NCI-H345 treated with DMSO at 0.1 percent for 48 hours (cell line): ENCODE results near the gene IFI27.
"Not testable (repeated sequence)": the region's sequence is repeated elsewhere in the genome, so short reads cannot be mapped to it uniquely, and the experiment has no call there.

Experiments
- DNase-seq: peaks from one replicate; lab custom pipeline; 2025; ENCODE audit not compliant: unreplicated experiment; lab: John Stamatoyannopoulos, UW

IFI27 gene

GRCh38 chr14:94145902-94146527 lies 35.5 kb downstream of the IFI27 start:
- DNase-seq = peak; percentile 34

- no peak for DNase-seq
These were observed 42.1 kb downstream of the IFI27 start for GRCh38 chr14:94152676-94153075.

GRCh38 chr14:94153750-94154342 lies 43.3 kb downstream of the IFI27 start:
- no peak for DNase-seq

- not testable (repeated sequence) for DNase-seq
These were observed 45.6 kb downstream of the IFI27 start for GRCh38 chr14:94156143-94156542.

- DNase-seq = no peak
These were observed 46.7 kb downstream of the IFI27 start for GRCh38 chr14:94157197-94157596.

- no peak for DNase-seq
These were observed 47.8 kb downstream of the IFI27 start for GRCh38 chr14:94158239-94158883.

GRCh38 chr14:94161058-94161457 lies 50.5 kb downstream of the IFI27 start:
- no peak for DNase-seq

- no peak for DNase-seq
These were observed 51.4 kb downstream of the IFI27 start for GRCh38 chr14:94161981-94162380.

GRCh38 chr14:94162466-94162865 lies 51.9 kb downstream of the IFI27 start:
- no peak for DNase-seq

GRCh38 chr14:94163796-94164195 lies 53.3 kb downstream of the IFI27 start:
- DNase-seq = no peak

- DNase-seq = no peak
These were observed 54.3 kb downstream of the IFI27 start for GRCh38 chr14:94164685-94165431.

- no peak for DNase-seq
These were observed 55.2 kb downstream of the IFI27 start for GRCh38 chr14:94165744-94166143.
